HL-60 (cell line): ENCODE measurements around the gene PUS1.

ENCODE experiments used
- DNase-seq, 2 experiments: peaks; one replicate each; pipeline ENCODE4 v3.0.0-alpha.2; 2010 to 2020; ENCODE audit warnings: low read depth in 1 of 2, low spot score in 1 of 2
- H3K27ac ChIP-seq: fragments of 250-450 bp; sonication (Bioruptor Pico); replicated peaks from 2 replicates; pipeline ENCODE4 v1.5.1; 2020; ENCODE audit warnings: mild to moderate bottlenecking, moderate library complexity
- H3K27me3 ChIP-seq: fragments of 250-450 bp; sonication (Bioruptor Pico); 2 replicates; pipeline ENCODE4 v1.5.1; 2021; ENCODE audit warnings: mild to moderate bottlenecking, moderate library complexity; ENCODE audit not compliant: insufficient read depth, poor library complexity, severe bottlenecking
- H3K4me3 ChIP-seq: replicated peaks from 2 replicates; pipeline ENCODE4 v1.5.1; 2011; ENCODE audit warnings: mild to moderate bottlenecking, control low read depth, low read length; ENCODE audit not compliant: insufficient read depth
- CTCF ChIP-seq: IDR thresholded peaks from one replicate; pipeline ENCODE4 v1.5.1; 2011; ENCODE audit warnings: low read length, control low read depth, inconsistent platforms; ENCODE audit not compliant: insufficient read depth
- GABPA ChIP-seq: IDR thresholded peaks from 2 replicates; pipeline ENCODE4 v1.6.1; 2012; ENCODE audit warnings: low read depth
- POLR2AphosphoS5 ChIP-seq: IDR thresholded peaks from 2 replicates; pipeline ENCODE4 v1.6.1; 2012; ENCODE audit warnings: low read depth
- REST ChIP-seq: IDR thresholded peaks from 2 replicates; pipeline ENCODE4 v1.6.1; 2012; ENCODE audit warnings: low read depth; ENCODE audit not compliant: insufficient replicate concordance
- SPI1 ChIP-seq: IDR thresholded peaks from 2 replicates; pipeline ENCODE4 v1.6.1; 2012; ENCODE audit warnings: low read depth, mild to moderate bottlenecking, borderline replicate concordance

PUS1 gene

GRCh38 chr12:131894313-131894860 lies 34.7 kb upstream of the PUS1 start, which contains the start of gene ULK1:
TSS of gene ULK1 (plus strand) at chr12:131894622. CDS start at chr12:131895002, 380 bp downstream.
- Histone ChIP-seq H3K27ac (peak within 1 kb of the TSS; percentile 66), H3K27me3 (no peaks in the 10 kb centered on the region), H3K4me3 (peak within 1 kb of the TSS; percentile 64)
- TF ChIP-seq POLR2AphosphoS5 (peak; percentile 19; the same call in 1 of the 2 replicates), CTCF (no peak)
- peak; percentile 71 to 81 for DNase-seq

DNA sequence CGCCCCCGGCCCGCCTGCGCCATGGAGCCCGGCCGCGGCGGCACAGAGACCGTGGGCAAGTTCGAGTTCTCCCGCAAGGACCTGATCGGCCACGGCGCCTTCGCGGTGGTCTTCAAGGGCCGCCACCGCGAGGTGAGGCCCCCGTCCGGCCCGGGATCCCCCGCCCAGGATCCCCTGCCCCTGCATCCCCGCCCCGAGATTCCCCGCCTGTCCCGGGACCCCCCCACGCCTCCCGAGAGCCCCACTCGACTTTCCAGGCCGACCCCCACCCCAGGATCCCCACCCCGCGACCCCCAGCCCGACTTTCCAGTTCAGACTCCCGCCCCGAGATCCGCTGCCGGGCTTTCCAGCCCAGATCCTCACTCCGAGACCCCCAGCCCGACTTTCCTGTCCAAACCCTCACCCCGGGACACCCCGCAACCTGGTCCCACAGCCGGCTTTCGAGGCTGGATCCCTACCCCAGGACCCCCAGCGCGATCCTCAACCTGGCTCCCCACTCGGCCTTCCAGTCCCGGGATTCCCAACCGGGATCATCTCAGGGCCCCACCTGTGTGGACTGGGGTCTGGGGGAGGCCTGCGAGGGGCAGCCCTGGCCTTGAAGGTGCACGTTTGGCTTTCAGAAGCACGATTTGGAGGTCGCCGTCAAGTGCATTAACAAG lies 34.0 kb upstream of the PUS1 start:
- DNase-seq, result no peak
- H3K4me3 ChIP-seq, result peak overlapping the region; percentile 64
- no peaks in the 10 kb centered on the region for H3K27me3 ChIP-seq
- H3K27ac ChIP-seq, result peak overlapping the region; percentile 66
- TF ChIP-seq REST, result no peak
- TF ChIP-seq CTCF, result no peak
- no peak for TF ChIP-seq SPI1
- no peak for TF ChIP-seq POLR2AphosphoS5
- no peak for TF ChIP-seq GABPA

GRCh38 chr12:131895640-131896079 lies 33.4 kb upstream of the PUS1 start:
- H3K27ac ChIP-seq, result peak overlapping the region; percentile 66

More at GRCh38 chr12:131895640-131896079, 33.4 kb upstream of the PUS1 start:
- no peak for TF ChIP-seq POLR2AphosphoS5
- TF ChIP-seq REST, result no peak
- no peak for TF ChIP-seq GABPA
- TF ChIP-seq CTCF, result no peak
- TF ChIP-seq SPI1, result no peak
- H3K27me3 ChIP-seq, result no peaks in the 10 kb centered on the region
- DNase-seq, result no peak
- H3K4me3 ChIP-seq, result peak overlapping the region; percentile 64
